ENCODE results near the gene STXBP6. TPM values are rescaled to one million over a fixed set of nuclear protein-coding genes. Genes with fewer than 3 reads are reported as not detected.

Gene STXBP6
- total RNA-seq, 1 donor from 2014 or later: 0.51 TPM

GRCh38 chr14:24844011-24844410 lies 205.9 kb downstream of the STXBP6 start:
- no peak for TF ChIP-seq CTCF (IDR thresholded peaks at IDR 0.05; ENCODE audit: unreplicated experiment)
- Mint-ChIP-seq H3K4me1 (ENCODE audit: unreplicated experiment) (no peaks in the 10 kb centered on the region), H3K36me3 (ENCODE audit: low read depth, unreplicated experiment) (no peaks in the 10 kb centered on the region), H3K9me3 (ENCODE audit: unreplicated experiment) (no peaks in the 10 kb centered on the region), H3K4me3 (ENCODE audit: unreplicated experiment) (no peak overlapping the region), H3K27ac (ENCODE audit: unreplicated experiment) (no peak overlapping the region), H3K27me3 (ENCODE audit: unreplicated experiment) (no peaks in the 10 kb centered on the region)
- DNase-seq (ENCODE audit: low spot score): no peak

DNA sequence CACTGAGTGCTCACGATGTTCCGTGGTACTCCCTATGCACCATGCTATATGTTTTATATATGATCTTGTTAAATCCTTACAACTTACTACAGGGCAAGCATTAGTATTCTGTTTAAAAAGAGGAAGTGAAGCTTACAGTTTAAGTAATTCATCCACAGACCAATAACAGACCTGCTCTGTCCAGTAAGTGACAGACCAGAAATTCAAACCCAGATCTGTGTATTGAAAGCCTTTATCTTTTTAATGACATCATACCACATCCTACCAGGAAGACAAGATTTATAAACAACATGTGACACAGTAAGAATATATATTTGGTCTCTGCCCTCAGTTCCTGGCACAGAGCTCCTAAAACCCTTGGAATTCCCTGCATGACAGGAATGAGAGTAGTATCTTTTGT lies 206.5 kb downstream of the STXBP6 start:
- Mint-ChIP-seq H3K9me3 (ENCODE audit: unreplicated experiment) (no peaks in the 10 kb centered on the region), H3K36me3 (ENCODE audit: low read depth, unreplicated experiment) (no peaks in the 10 kb centered on the region), H3K27ac (ENCODE audit: unreplicated experiment) (no peak overlapping the region), H3K27me3 (ENCODE audit: unreplicated experiment) (no peaks in the 10 kb centered on the region), H3K4me1 (ENCODE audit: unreplicated experiment) (no peaks in the 10 kb centered on the region), H3K4me3 (ENCODE audit: unreplicated experiment) (no peak overlapping the region)
- no peak for TF ChIP-seq CTCF (IDR thresholded peaks at IDR 0.05; ENCODE audit: unreplicated experiment)
- no peak for DNase-seq (ENCODE audit: low spot score)

DNA sequence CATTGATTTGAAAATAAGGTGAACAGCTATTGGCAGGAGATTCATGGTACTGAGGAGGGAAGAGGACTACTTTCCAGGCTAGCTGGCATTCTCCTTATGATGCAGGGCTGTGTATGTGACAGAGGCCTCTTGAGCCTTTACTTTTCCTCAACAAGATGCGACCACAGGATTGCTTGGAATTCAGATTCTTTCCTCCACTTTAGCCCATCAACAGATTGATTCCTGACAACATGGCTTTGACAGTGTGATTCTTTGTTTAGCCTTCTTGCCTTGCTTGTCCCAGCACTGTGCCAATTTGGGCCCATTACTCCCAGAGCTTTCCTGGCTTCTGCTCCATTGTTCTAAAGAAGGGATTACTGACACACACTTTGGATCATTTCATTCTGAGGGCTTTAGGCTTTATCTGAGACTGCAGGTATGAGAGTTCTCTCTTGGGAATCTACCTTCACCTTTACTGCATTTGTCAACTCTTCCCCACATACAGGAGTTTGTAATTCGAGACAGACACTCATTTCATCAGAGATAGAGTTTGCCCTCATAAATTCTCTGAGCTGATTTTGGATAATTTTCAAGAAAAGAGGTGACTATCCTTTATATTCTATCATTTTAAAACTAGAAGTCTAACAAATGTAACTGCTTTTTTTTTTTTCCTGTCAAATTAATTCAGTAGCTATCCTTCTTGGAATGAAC lies 209.6 kb downstream of the STXBP6 start:
- Mint-ChIP-seq H3K27ac (ENCODE audit: unreplicated experiment) (no peak overlapping the region), H3K27me3 (ENCODE audit: unreplicated experiment) (no peaks in the 10 kb centered on the region), H3K9me3 (ENCODE audit: unreplicated experiment) (no peaks in the 10 kb centered on the region), H3K4me3 (ENCODE audit: unreplicated experiment) (no peak overlapping the region), H3K36me3 (ENCODE audit: low read depth, unreplicated experiment) (no peaks in the 10 kb centered on the region), H3K4me1 (ENCODE audit: unreplicated experiment) (no peaks in the 10 kb centered on the region)
- no peak for DNase-seq (ENCODE audit: low spot score)
- no peak for TF ChIP-seq CTCF (IDR thresholded peaks at IDR 0.05; ENCODE audit: unreplicated experiment)

DNA sequence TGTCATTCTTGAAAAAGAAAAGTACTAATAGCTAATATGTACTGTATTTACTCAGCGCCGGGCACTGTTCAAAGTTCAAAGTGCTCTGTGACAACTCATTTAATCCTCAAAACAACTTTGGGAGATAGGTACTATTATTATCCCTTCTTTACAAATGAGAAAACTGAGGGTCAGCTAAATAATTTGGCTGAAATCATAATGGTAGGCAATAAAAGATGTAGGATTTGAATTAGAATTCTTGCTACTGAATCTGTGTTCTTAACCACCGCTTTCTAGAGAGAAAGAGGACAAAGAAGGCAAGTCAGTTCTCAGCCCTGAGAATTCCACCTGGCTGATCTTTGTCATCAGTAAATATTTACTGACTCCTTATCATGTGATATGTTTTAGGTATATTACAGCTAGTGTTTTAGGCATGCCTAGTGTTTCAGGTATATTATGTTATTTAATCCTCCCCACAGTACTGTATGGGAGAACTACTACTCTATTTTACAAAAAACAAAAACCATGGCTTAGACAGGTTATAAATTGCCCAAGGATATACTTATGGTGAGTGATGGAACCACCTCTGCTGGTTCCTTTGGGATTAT lies 210.2 kb downstream of the STXBP6 start:
- Mint-ChIP-seq H3K36me3 (ENCODE audit: low read depth, unreplicated experiment) (no peaks in the 10 kb centered on the region), H3K27ac (ENCODE audit: unreplicated experiment) (no peak overlapping the region), H3K4me1 (ENCODE audit: unreplicated experiment) (no peaks in the 10 kb centered on the region), H3K4me3 (ENCODE audit: unreplicated experiment) (no peak overlapping the region), H3K27me3 (ENCODE audit: unreplicated experiment) (no peaks in the 10 kb centered on the region), H3K9me3 (ENCODE audit: unreplicated experiment) (no peaks in the 10 kb centered on the region)
- no peak for DNase-seq (ENCODE audit: low spot score)
- TF ChIP-seq CTCF (IDR thresholded peaks at IDR 0.05; ENCODE audit: unreplicated experiment): no peak

- Mint-ChIP-seq H3K4me1 (ENCODE audit: unreplicated experiment) (no peaks in the 10 kb centered on the region), H3K27me3 (ENCODE audit: unreplicated experiment) (no peaks in the 10 kb centered on the region)
These were observed 210.9 kb downstream of the STXBP6 start for GRCh38 chr14:24838945-24839616.

More at GRCh38 chr14:24838945-24839616, 210.9 kb downstream of the STXBP6 start:
- Mint-ChIP-seq H3K27ac (ENCODE audit: unreplicated experiment) (no peak overlapping the region), H3K36me3 (ENCODE audit: low read depth, unreplicated experiment) (no peaks in the 10 kb centered on the region), H3K9me3 (ENCODE audit: unreplicated experiment) (no peaks in the 10 kb centered on the region), H3K4me3 (ENCODE audit: unreplicated experiment) (no peak overlapping the region)
- no peak for TF ChIP-seq CTCF (IDR thresholded peaks at IDR 0.05; ENCODE audit: unreplicated experiment)
- no peak for DNase-seq (ENCODE audit: low spot score)

Measured in endothelial cell (in vitro differentiated cells).